ENCODE data around the gene FBXL20.

DNA sequence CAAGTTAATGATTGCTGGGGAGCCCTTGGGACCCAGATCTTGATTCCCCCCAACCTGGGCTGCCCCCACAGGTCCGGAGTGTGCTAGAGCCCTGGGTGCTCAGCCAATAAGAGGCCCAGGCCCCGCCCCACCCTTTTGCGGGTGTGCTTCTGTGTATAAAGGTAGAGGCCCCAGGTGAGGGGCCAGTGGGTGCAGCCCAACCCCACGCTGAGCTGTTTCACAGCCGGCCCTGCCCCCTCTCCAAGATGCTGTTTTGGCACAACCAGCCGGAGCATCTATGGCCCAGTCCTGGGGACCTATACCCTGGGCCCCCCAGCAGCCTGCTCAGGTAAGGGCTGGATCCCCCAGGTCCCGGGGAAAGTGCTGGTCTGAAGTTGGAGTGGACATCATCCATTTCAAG is 163.8 kb downstream of the FBXL20 start:
- TF ChIP-seq MYC (IDR thresholded peaks at IDR 0.05; ENCODE audit: low read depth, low read length): no peak
- TF ChIP-seq CTCF (IDR thresholded peaks at IDR 0.05; ENCODE audit: extremely low read depth in 1 of 2, insufficient read depth in 1 of 2, low read depth in 1 of 2, low read length in 2 of 2): no peak

Data from endothelial cell of umbilical vein (primary cell).